H9 (cell line): ENCODE results near the gene IMMP2L. TPM values are rescaled to one million over a fixed set of nuclear protein-coding genes. Genes with fewer than 3 reads are reported as not detected.

Source experiments
- DNase-seq: peaks from one replicate; pipeline ENCODE4 v3.0.0-alpha.2; 2017
- H2AFZ ChIP-seq: one replicate; pipeline ENCODE4 v1.6.1; 2013; ENCODE audit warnings: mild to moderate bottlenecking, low read length, control low read depth, moderate library complexity
- H2AK5ac ChIP-seq: 2 replicates; pipeline ENCODE4 v1.6.1; 2013; ENCODE audit warnings: low read length, control low read depth, mixed read lengths; ENCODE audit not compliant: insufficient read length
- H2BK120ac ChIP-seq: one replicate; pipeline ENCODE4 v1.6.1; 2013; ENCODE audit warnings: low read depth, mild to moderate bottlenecking, low read length, control low read depth, inconsistent platforms; ENCODE audit not compliant: poor library complexity, severe bottlenecking
- H2BK12ac ChIP-seq: 2 replicates; pipeline ENCODE4 v1.6.1; 2013; ENCODE audit warnings: low read length, control low read depth, mixed read lengths, low read depth; ENCODE audit not compliant: insufficient read length
- H2BK15ac ChIP-seq: 2 replicates; pipeline ENCODE4 v1.6.1; 2013; ENCODE audit warnings: low read depth, low read length, control low read depth
- H2BK20ac ChIP-seq: one replicate; pipeline ENCODE4 v1.6.1; 2013; ENCODE audit warnings: low read depth, mild to moderate bottlenecking, low read length, control low read depth, inconsistent platforms; ENCODE audit not compliant: poor library complexity, severe bottlenecking
- H2BK5ac ChIP-seq: 2 replicates; pipeline ENCODE4 v1.6.1; 2013; ENCODE audit warnings: low read length, control low read depth, mixed read lengths; ENCODE audit not compliant: insufficient read length
- H3K14ac ChIP-seq: 2 replicates; pipeline ENCODE4 v1.6.1; 2013; ENCODE audit warnings: low read length, control low read depth; ENCODE audit not compliant: insufficient read depth
- H3K18ac ChIP-seq: 2 replicates; pipeline ENCODE4 v1.6.1; 2013; ENCODE audit warnings: low read depth, mild to moderate bottlenecking, mixed read lengths, low read length, control low read depth; ENCODE audit not compliant: insufficient read length
- H3K23ac ChIP-seq: 2 replicates; pipeline ENCODE4 v1.6.1; 2013; ENCODE audit warnings: low read length, control low read depth, mixed read lengths, low read depth; ENCODE audit not compliant: insufficient read length
- H3K23me2 ChIP-seq: 2 replicates; pipeline ENCODE4 v1.6.1; 2013; ENCODE audit warnings: low read depth, mild to moderate bottlenecking, mixed read lengths, low read length, control low read depth; ENCODE audit not compliant: insufficient read length, poor library complexity, severe bottlenecking
- H3K27ac ChIP-seq: 2 replicates; pipeline ENCODE4 v1.5.1; 2013; ENCODE audit warnings: low read length, control low read depth, mixed read lengths, low read depth; ENCODE audit not compliant: insufficient read length
- H3K27me3 ChIP-seq: 2 replicates; pipeline ENCODE4 v1.6.1; 2013; ENCODE audit warnings: low read length, control low read depth, inconsistent platforms; ENCODE audit not compliant: insufficient read depth
- H3K4ac ChIP-seq: 2 replicates; pipeline ENCODE4 v1.6.1; 2013; ENCODE audit warnings: low read depth, mild to moderate bottlenecking, control low read depth, inconsistent platforms, low read length, moderate library complexity
- H3K4me1 ChIP-seq: 2 replicates; pipeline ENCODE4 v1.6.1; 2013; ENCODE audit warnings: low read length, control low read depth, inconsistent platforms; ENCODE audit not compliant: insufficient read depth
- H3K4me2 ChIP-seq: 2 replicates; pipeline ENCODE4 v1.6.1; 2013; ENCODE audit warnings: low read length, control low read depth, mixed read lengths; ENCODE audit not compliant: insufficient read length, insufficient read depth
- H3K56ac ChIP-seq: 2 replicates; pipeline ENCODE4 v1.6.1; 2013; ENCODE audit warnings: low read depth, mild to moderate bottlenecking, mixed read lengths, low read length, control low read depth; ENCODE audit not compliant: insufficient read length
- H3K79me1 ChIP-seq: 2 replicates; pipeline ENCODE4 v1.6.1; 2013; ENCODE audit warnings: low read depth, mild to moderate bottlenecking, moderate library complexity, low read length, control low read depth, inconsistent platforms; ENCODE audit not compliant: insufficient read depth, poor library complexity, severe bottlenecking
- H3K79me2 ChIP-seq: 2 replicates; pipeline ENCODE4 v1.6.1; 2013; ENCODE audit warnings: low read length, control low read depth, inconsistent platforms; ENCODE audit not compliant: insufficient read depth
- H3K9ac ChIP-seq: 2 replicates; pipeline ENCODE4 v1.6.1; 2013; ENCODE audit warnings: low read length, control low read depth, mixed read lengths; ENCODE audit not compliant: insufficient read length; ENCODE audit errors: extremely low read depth
- H3K9me3 ChIP-seq: one replicate; pipeline ENCODE4 v1.6.1; 2013; ENCODE audit warnings: low read depth, low read length, inconsistent platforms; ENCODE audit not compliant: control insufficient read depth
- H3T11ph ChIP-seq: one replicate; pipeline ENCODE4 v1.6.1; 2013; ENCODE audit warnings: mild to moderate bottlenecking, low read length, control low read depth, inconsistent platforms
- H4K20me1 ChIP-seq: one replicate; pipeline ENCODE4 v1.6.1; 2013; ENCODE audit not compliant: control insufficient read depth, insufficient read length, insufficient read depth
- H4K5ac ChIP-seq: 2 replicates; pipeline ENCODE4 v1.6.1; 2013; ENCODE audit warnings: low read depth, mild to moderate bottlenecking, mixed read lengths, low read length, control low read depth; ENCODE audit not compliant: insufficient read length
- H4K8ac ChIP-seq: replicated peaks from 2 replicates; pipeline ENCODE4 v1.6.1; 2013; ENCODE audit warnings: low read length, control low read depth, mixed read lengths, low read depth; ENCODE audit not compliant: insufficient read length
- H4K91ac ChIP-seq: 2 replicates; pipeline ENCODE4 v1.6.1; 2013; ENCODE audit warnings: low read depth, mild to moderate bottlenecking, moderate library complexity, mixed read lengths, low read length, control low read depth; ENCODE audit not compliant: insufficient read length
- H3K27ac Mint-ChIP-seq, 3 experiments: 2 replicates in 2 of 3; 3 replicates in 1 of 3; pipeline ENCODE4 v1.8.0; 2020 to 2021; ENCODE audit warnings: mixed read lengths in 3 of 3, mild to moderate bottlenecking in 1 of 3, moderate library complexity in 1 of 3
- H3K27me3 Mint-ChIP-seq: 2 replicates; pipeline ENCODE4 v1.8.0; 2021; ENCODE audit warnings: low read depth, mild to moderate bottlenecking, moderate library complexity, mixed read lengths
- H3K36me3 Mint-ChIP-seq, 3 experiments: 2 replicates in 2 of 3; 3 replicates in 1 of 3; pipeline ENCODE4 v1.8.0; 2020 to 2021; ENCODE audit warnings: low read depth in 3 of 3, mixed read lengths in 3 of 3; ENCODE audit not compliant: insufficient read depth in 1 of 3
- H3K4me1 Mint-ChIP-seq, 2 experiments: 2 replicates each; pipeline ENCODE4 v1.8.0; 2020; ENCODE audit warnings: mixed read lengths in 2 of 2
- H3K4me3 Mint-ChIP-seq, 2 experiments: 2 replicates in 1 of 2; 3 replicates in 1 of 2; pipeline ENCODE4 v1.8.0; 2020 to 2021; ENCODE audit warnings: mild to moderate bottlenecking in 2 of 2, mixed read lengths in 2 of 2, moderate library complexity in 1 of 2
- H3K9me3 Mint-ChIP-seq, 2 experiments: 2 replicates in 1 of 2; 3 replicates in 1 of 2; pipeline ENCODE4 v1.8.0; 2020; ENCODE audit warnings: mild to moderate bottlenecking in 2 of 2, mixed read lengths in 2 of 2, moderate library complexity in 1 of 2
- CTCF ChIP-seq: fragments of 200-600 bp; sonication (generic); conservative IDR thresholded peaks from 3 replicates; pipeline ENCODE4 v1.8.0; 2021; ENCODE audit warnings: antibody characterized with exemption, mild to moderate bottlenecking
- WGBS: extraction: QIAGEN DNeasy Blood & Tissue Kit; methylation state at CpG from one replicate; pipeline ENCODE4 v1.1.7; 2013; ENCODE audit warnings: missing lambda C conversion rate, low lambda C conversion rate, mixed read lengths; ENCODE audit not compliant: insufficient read length; ENCODE audit errors: extremely low coverage; 5-methylcytosine and 5-hydroxymethylcytosine counted together
- total RNA-seq: library from RNA; stranded (reverse); gene quantifications from 2 replicates; pipeline ENCODE4 v1.2.1, GENCODE V29; 2021

IMMP2L gene
- total RNA-seq, 1 experiment from 2014 or later: 14.7 TPM

DNA sequence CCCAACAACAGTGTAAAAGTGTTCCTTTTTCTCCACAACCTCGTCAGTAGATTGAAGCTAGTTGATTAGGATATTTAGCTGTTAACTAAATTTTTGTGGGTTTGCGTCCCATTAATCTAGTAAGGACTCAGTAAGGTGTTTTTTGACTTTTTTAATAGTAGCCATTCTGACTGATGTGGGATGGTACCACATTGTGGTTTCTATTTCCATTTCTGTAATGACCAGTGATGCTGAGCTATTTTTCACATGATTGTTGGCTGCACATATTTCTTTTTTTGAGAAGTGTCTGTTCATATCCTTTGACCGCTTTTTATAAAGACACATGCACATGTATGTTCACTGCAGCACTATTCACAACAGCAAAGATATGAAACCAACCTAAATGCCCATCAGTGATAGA, 476.9 kb downstream of the IMMP2L start:
- H4K5ac ChIP-seq: no peak overlapping the region
- no peak overlapping the region for H3K23ac ChIP-seq
- no peaks in the 10 kb centered on the region for H3K79me1 ChIP-seq
- H2BK15ac ChIP-seq: no peak overlapping the region
- no peak for TF ChIP-seq CTCF
- H2BK20ac ChIP-seq: no peak overlapping the region
- no peaks in the 10 kb centered on the region for H3K79me2 ChIP-seq
- H4K8ac ChIP-seq: no peak overlapping the region
- Mint-ChIP-seq H3K27ac (no peak overlapping the region), H3K4me3 (no peak overlapping the region), H3K27me3 (no peaks in the 10 kb centered on the region), H3K4me1 (peaks cover 18 to 22% of the 10 kb centered on the region in 2 experiments), H3K9me3 (no peaks in the 10 kb centered on the region; a peak in 1 of 5 replicates), H3K36me3 (peaks cover 0 to 2% (median 0%) of the 10 kb centered on the region in 3 experiments; a peak in 1 of 7 replicates)
- no peak overlapping the region for H3K27ac ChIP-seq
- no peak overlapping the region for H3K4me2 ChIP-seq
- no peak overlapping the region for H3K56ac ChIP-seq
- DNase-seq: no peak
- no peak overlapping the region for H2BK5ac ChIP-seq
- H4K91ac ChIP-seq: no peak overlapping the region
- no peaks in the 10 kb centered on the region for H4K20me1 ChIP-seq
- WGBS: no CpG with 5 or more reads among the region's 3 CpGs
- H2AFZ ChIP-seq: no peak overlapping the region
- H3K9me3 ChIP-seq: no peaks in the 10 kb centered on the region
- no peaks in the 10 kb centered on the region for H3K23me2 ChIP-seq
- H3K4ac ChIP-seq: no peak overlapping the region
- H3K27me3 ChIP-seq: no peaks in the 10 kb centered on the region
- no peak overlapping the region for H2AK5ac ChIP-seq
- H3K4me1 ChIP-seq: peaks cover 4% of the 10 kb centered on the region
- no peak overlapping the region for H3T11ph ChIP-seq
- no peak overlapping the region for H3K14ac ChIP-seq
- no peak overlapping the region for H3K9ac ChIP-seq
- H2BK120ac ChIP-seq: no peak overlapping the region
- no peak overlapping the region for H3K18ac ChIP-seq
- H2BK12ac ChIP-seq: no peak overlapping the region
